LNCAP (cell line): ENCODE measurements around the gene POU5F1.

Source experiments
- TF ChIP-seq, protein P1 (sequence below): fragments of 450-650 bp; IDR thresholded peaks from 2 replicates; pipeline ENCODE4 v1.5.1; 2017; ENCODE audit warnings: mild to moderate bottlenecking

POU5F1 gene

DNA sequence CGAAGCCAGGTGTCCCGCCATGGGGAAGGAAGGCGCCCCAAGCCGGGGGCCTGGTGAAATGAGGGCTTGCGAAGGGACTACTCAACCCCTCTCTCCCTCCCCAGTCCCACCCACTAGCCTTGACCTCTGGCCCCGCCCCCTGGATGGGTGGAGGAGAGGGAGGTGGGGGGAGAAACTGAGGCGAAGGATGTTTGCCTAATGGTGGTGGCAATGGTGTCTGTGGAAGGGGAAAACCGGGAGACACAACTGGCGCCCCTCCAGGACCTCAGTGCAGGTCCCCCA lies at the start of gene POU5F1:
POU5F1 (minus strand) TSS at position 83 of the 282 bp plus-strand sequence; CDS start at position 21, 62 bp downstream.
- TF ChIP-seq, protein P1, sequence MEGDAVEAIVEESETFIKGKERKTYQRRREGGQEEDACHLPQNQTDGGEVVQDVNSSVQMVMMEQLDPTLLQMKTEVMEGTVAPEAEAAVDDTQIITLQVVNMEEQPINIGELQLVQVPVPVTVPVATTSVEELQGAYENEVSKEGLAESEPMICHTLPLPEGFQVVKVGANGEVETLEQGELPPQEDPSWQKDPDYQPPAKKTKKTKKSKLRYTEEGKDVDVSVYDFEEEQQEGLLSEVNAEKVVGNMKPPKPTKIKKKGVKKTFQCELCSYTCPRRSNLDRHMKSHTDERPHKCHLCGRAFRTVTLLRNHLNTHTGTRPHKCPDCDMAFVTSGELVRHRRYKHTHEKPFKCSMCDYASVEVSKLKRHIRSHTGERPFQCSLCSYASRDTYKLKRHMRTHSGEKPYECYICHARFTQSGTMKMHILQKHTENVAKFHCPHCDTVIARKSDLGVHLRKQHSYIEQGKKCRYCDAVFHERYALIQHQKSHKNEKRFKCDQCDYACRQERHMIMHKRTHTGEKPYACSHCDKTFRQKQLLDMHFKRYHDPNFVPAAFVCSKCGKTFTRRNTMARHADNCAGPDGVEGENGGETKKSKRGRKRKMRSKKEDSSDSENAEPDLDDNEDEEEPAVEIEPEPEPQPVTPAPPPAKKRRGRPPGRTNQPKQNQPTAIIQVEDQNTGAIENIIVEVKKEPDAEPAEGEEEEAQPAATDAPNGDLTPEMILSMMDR = no peak

DNA sequence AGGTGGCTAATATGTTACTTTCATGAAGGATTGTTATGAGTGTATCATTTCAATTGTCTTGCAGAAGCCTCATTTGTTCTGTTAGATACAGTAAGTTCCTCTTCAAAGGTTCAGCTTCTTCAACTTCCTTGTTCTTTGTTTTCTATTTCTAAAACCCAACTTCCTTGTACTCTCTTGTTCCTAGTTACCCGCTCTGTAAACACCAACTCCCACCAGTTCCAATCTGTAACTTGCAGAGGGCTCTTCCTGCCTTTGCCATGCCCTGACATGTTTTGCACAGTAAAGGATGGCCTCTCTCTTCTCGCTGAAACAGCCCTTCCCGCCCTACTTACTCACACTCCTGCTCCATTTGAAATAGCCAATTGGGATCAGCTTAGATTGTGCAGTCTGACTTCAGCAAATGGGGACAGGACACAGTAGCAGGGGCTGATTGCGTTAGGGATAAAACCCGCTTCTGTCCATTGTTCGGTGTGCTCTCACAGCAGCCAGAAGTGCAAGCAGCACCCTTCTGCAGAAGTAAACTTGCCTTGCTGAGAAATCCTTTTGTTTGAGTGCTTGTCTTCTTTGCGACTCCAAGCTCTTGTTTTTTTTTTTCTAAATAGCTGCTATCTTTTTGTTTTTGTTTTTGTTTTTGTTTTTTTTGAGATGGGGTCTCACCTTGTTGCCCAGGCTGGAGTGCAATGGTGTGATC lies 45.9 kb upstream of the POU5F1 start:
- TF ChIP-seq, protein P1 = no peak

DNA sequence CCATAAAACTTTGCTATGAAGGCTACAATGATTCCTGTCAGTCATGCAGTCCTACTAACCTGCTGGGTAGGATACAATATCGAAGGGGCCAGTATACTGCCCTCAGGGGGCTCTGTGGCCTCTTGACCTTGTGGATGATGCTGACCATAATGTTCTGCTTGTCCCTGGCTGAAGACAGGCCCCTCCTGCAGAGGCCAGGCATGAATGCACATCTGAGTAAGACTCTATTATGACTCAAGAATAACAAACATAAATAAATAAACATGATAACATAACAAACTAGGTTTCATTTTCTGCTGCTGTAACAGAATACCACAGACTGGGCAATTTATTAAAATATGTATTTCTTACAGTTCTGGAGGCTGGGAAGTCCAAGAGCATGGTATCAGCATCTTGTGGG lies 44.0 kb upstream of the POU5F1 start:
- TF ChIP-seq, protein P1 = no peak

DNA sequence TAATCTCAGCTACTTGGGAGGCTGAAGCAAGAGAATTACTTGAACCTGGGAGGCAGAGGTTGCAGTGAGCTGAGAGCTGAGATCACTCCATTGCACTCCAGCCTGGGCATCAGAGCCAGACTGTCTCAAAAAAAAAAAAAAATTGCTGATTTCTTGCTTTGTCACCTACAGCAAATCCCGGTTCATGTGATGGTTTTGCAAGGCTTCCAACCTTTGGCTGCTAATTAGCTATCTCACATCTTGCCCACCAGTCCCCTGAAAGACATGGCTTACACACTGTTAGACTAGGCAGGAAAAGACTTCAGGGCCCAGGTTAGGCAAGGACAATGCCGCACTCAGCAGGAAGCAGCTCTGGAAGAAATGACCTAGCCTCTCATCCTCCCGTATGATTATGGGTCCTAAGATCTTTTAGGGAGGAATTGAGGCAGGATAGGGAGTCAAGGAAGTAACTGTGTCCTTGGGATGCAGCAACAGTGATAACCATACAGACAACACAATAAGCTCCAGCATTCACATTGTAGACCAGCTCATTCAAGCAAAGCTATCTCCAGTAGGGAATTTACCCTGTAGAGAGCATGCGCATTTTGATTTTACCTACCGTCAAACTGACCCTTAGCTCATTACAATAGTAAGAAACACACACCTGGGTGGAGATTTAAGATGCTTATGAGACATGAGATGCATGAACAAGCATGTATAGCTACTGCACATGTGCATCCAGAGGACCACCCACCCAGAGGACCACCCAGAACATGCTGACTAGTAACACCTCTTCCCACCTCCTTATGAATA lies 40.5 kb upstream of the POU5F1 start:
- TF ChIP-seq, protein P1 = no peak

DNA sequence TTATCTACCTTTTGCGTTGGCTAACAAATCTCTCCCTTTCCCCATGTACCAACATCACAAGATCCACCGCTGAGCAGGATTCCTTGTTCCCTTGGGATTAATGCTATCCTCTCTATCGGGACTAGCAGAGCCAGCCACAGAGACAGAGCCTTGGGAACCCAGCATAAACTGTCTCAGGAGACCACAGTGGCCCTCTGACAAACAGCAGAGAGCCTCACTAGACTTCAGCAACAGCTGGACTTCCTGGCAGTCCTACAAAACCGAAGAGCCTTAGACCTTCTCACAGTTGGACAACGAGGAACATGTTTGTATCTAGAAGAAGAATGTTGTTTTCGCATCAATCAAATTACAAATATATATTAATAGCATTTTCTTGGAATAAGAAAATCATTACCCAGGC lies 39.6 kb upstream of the POU5F1 start:
- TF ChIP-seq, protein P1 = no peak

DNA sequence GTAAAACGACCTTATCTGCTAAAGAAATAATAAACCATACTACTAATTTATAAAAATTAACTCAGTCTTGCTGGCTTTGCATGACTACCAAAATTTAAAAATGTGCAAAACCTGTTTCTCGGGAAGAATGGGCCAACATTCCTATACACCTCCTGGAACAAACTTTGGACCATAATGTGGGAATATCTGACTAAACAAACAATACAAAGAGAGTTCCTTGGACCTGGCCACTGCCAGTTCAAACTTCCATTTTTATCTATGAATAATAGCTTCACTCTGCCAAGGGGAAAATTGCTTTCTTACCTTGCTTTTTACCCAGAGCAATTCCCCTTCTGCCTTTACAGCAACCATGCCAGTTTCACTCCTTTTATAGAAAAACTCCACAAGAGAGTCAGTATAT lies 38.7 kb upstream of the POU5F1 start:
- TF ChIP-seq, protein P1 = no peak

DNA sequence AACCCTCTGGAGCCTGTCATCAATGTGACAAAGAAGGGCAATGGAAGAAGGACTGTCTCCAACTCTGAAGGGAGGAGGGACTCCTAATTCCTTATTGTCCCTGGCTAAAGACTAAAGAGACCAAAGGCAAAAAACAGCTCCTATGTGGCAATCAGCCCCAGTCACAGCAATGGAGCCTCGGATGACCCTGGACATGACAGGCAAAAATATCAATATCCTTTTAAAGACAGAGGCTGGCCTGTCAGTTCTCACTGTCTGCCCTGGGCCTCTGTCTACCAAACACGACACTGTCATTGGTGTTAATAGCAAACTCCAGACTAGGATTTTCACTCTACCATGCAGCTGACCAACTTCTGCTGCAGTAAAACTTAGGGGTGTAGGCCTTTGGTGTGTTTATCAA lies 38.0 kb upstream of the POU5F1 start:
- TF ChIP-seq, protein P1 = no peak
